22Rv1 (cell line): ENCODE results near the gene ZNF527.

Experiments
- CTCF ChIP-seq: fragments of 450-650 bp; IDR thresholded peaks from 2 replicates; pipeline ENCODE4 v1.5.1; 2017; ENCODE audit warnings: mild to moderate bottlenecking
- ZFX ChIP-seq: fragments of 450-650 bp; IDR thresholded peaks from 2 replicates; pipeline ENCODE4 v1.6.1; 2017; ENCODE audit warnings: antibody characterized with exemption, borderline replicate concordance

DNA sequence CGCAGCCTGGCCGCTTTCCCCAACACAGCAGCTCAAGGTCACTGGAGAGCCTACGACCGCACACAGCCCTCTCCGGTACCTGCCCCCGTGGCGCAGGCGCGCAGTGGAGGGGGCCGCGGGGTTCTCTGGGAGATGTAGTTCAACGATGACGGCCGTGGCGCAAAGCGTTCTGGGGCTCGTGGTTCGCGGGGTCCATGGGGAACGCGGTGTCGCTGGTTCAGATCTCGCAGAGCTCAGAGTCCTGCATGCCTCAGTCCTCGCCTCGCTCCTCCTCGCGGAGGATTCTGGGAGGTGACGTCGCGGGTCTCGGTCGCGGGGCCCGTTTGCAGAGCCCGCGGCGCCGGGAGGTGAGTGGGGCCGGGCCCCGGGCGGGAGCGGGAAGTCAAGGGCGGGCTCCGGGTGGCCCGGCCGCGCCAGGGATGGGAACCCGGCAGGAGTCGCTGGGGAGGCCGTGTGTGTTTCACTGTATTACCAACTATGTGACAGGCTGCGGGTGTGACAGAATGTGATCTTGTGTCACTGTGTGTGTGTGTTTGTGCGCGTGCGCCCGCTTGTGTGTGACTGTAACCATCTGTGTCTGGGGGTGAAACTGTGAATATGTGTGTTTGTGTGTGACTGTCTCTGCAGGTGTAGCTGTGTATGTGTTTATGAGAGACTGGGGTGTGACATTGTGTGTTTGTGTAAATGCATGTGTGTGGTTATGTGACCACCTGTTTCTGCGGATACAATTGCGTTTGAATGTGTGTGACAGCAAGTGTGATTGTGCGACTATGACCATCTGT lies at the start of gene ZNF527:
- TF ChIP-seq CTCF (no peak), ZFX (no peak)
